ENCODE data around the gene WASL. TPM values are rescaled to one million over a fixed set of nuclear protein-coding genes. Genes with fewer than 3 reads are reported as not detected.

WASL gene
- total RNA-seq, 4 donors from 2014 or later = 29.3 to 40.0 (median 29.7) TPM

DNA sequence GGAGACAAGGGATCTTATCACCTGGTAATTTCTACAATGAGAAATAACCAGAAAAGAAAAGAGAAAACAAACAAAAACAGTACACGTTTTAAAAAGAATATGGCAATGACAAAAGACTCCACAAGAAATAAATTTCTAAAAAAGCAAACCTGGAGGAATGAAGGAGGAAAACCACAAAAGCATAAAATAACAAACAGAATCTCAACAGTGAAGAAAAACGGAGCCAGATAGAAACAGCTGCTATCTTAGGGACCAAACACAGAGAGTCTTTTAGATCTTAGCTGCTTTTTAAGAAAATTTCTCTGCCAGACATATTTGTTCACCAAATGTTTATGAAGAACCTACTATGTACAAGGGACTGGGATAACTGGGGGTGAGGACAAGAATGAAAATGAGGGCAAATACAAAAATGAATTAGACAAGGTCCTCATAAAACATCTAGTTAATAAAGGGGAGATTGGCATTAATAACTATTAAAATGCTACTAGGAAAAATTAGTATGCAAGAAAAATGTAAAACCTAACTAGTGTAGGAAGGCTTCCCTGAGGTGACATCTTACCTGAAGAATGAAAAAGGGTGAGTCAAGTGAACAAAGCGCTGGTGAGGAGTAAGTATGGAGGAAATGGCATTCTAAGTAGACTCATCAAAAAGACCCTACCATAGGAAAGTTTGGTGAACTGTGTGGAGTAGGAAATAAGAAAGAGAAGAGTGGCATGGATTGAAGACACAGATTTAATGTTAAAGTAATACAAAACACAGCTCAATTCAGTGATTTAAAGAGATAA lies 34.3 kb downstream of the WASL start:
- H3K4me1 ChIP-seq = peaks cover 10% of the 10 kb centered on the region
- H3K9me3 ChIP-seq = no peaks in the 10 kb centered on the region
- H3K36me3 ChIP-seq = no peaks in the 10 kb centered on the region
- H3K27ac ChIP-seq = no peak overlapping the region
- WGBS = 85% methylated on average over 3 of the region's 3 CpGs
- no peak overlapping the region for H3K4me3 ChIP-seq
- H3K27me3 ChIP-seq = no peaks in the 10 kb centered on the region
- DNase-seq (ENCODE audit: low spot score in 2 of 2) = no peak
- no peak for TF ChIP-seq POLR2A (IDR thresholded peaks at IDR 0.05)
- TF ChIP-seq EP300 (IDR thresholded peaks at IDR 0.05) = no peak
- TF ChIP-seq POLR2AphosphoS5 (IDR thresholded peaks at IDR 0.05) = no peak
- no peak for TF ChIP-seq CTCF (IDR thresholded peaks at IDR 0.05)

DNA sequence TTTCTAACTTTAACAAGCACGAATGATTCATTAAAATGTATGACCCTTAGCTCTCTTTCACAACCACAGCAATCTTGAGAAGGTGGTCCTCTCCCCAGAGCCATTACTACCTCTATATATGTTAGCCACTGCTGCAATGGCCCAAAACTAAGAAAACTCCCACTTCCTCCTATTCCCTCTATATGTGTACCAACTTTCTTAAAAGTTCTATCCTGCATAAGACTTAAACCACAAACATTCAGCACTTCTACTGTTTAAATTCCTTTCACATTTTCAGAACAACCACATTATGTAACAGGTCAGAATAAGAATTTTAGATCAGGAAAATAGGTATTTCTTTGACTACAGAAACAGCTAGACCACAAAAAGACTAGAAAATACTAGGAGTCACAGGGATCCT lies 36.2 kb downstream of the WASL start:
- Histone ChIP-seq H3K27me3 (no peaks in the 10 kb centered on the region), H3K4me3 (no peak overlapping the region), H3K9me3 (no peaks in the 10 kb centered on the region), H3K4me1 (peaks cover 5% of the 10 kb centered on the region), H3K36me3 (peaks cover 11% of the 10 kb centered on the region), H3K27ac (no peak overlapping the region)
- WGBS = 42% methylated on average over 1 of the region's 1 CpG
- TF ChIP-seq POLR2A (IDR thresholded peaks at IDR 0.05) (no peak), CTCF (IDR thresholded peaks at IDR 0.05) (no peak), EP300 (IDR thresholded peaks at IDR 0.05) (no peak), POLR2AphosphoS5 (IDR thresholded peaks at IDR 0.05) (no peak)
- no peak for DNase-seq (ENCODE audit: low spot score in 2 of 2)

DNA sequence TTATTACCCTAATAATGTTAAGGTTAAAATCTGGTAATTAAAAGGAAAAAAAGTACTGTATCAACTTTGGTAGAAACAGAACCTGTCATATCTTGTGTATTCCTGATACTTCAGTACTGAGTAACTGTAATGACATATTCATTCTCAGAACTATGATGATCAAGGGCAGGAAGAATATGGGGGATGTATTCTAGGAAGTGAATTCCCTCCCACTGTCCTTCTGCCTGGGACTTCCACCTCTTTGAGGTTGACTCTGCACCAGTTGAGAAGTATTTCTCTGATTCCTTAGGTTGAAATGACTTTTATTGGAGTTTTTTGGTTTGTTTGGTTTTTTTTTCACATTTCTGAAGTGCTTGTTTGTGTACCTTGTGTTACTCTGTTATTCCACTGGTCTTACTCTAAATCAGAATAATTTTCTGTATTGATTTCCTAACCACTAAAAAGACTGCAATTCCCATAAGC lies 36.9 kb downstream of the WASL start:
- Histone ChIP-seq H3K4me3 (no peak overlapping the region), H3K4me1 (peaks cover 5% of the 10 kb centered on the region), H3K27ac (no peak overlapping the region), H3K36me3 (peaks cover 19% of the 10 kb centered on the region), H3K27me3 (no peaks in the 10 kb centered on the region), H3K9me3 (no peaks in the 10 kb centered on the region)
- DNase-seq (ENCODE audit: low spot score in 2 of 2) = no peak
- TF ChIP-seq EP300 (IDR thresholded peaks at IDR 0.05) (no peak), CTCF (IDR thresholded peaks at IDR 0.05) (no peak), POLR2A (IDR thresholded peaks at IDR 0.05) (no peak), POLR2AphosphoS5 (IDR thresholded peaks at IDR 0.05) (no peak)

- no peak for DNase-seq (ENCODE audit: low spot score in 2 of 2)
- Histone ChIP-seq H3K27ac (no peak overlapping the region), H3K4me1 (peaks cover 5% of the 10 kb centered on the region), H3K36me3 (peaks cover 24% of the 10 kb centered on the region), H3K9me3 (no peaks in the 10 kb centered on the region), H3K27me3 (no peaks in the 10 kb centered on the region), H3K4me3 (no peak overlapping the region)
- TF ChIP-seq POLR2A (IDR thresholded peaks at IDR 0.05) (no peak), EP300 (IDR thresholded peaks at IDR 0.05) (no peak), POLR2AphosphoS5 (IDR thresholded peaks at IDR 0.05) (no peak), CTCF (IDR thresholded peaks at IDR 0.05) (no peak)
- WGBS = 71% methylated on average over 2 of the region's 2 CpGs
Observed at GRCh38 chr7:123710683-123711082, 38.1 kb downstream of the WASL start.

GRCh38 chr7:123709525-123709924 lies 39.3 kb downstream of the WASL start:
- no peak for TF ChIP-seq EP300 (IDR thresholded peaks at IDR 0.05)
- no peak for TF ChIP-seq POLR2A (IDR thresholded peaks at IDR 0.05)
- no peak for TF ChIP-seq POLR2AphosphoS5 (IDR thresholded peaks at IDR 0.05)
- no peak for TF ChIP-seq CTCF (IDR thresholded peaks at IDR 0.05)
- H3K4me3 ChIP-seq = no peak overlapping the region
- peaks cover 5% of the 10 kb centered on the region for H3K4me1 ChIP-seq
- H3K36me3 ChIP-seq = peaks cover 35% of the 10 kb centered on the region
- H3K27me3 ChIP-seq = no peaks in the 10 kb centered on the region
- no peaks in the 10 kb centered on the region for H3K9me3 ChIP-seq
- DNase-seq (ENCODE audit: low spot score in 2 of 2) = no peak
- 48% methylated on average over 2 of the region's 2 CpGs for WGBS
- H3K27ac ChIP-seq = no peak overlapping the region
